Skeletal muscle tissue (tissue), 4 donors: ENCODE measurements around the gene GBE1. TPM values are rescaled to one million over a fixed set of nuclear protein-coding genes. Genes with fewer than 3 reads are reported as not detected.
"Not testable (repeated sequence)": the region's sequence is repeated elsewhere in the genome, so short reads cannot be mapped to it uniquely, and the experiment has no call there.

Experiments used
- H3K27ac ChIP-seq: one replicate; pipeline ENCODE4 v1.7.0; 2013; ENCODE audit warnings: mild to moderate bottlenecking, low read depth, low read length, inconsistent platforms
- H3K27me3 ChIP-seq, 3 donors: one replicate each; pipeline ENCODE4 v1.7.0; 2013; ENCODE audit warnings: low read length in 3 of 3; ENCODE audit not compliant: control insufficient read depth in 3 of 3, insufficient read depth in 3 of 3
- H3K36me3 ChIP-seq, 3 donors: one replicate each; pipeline ENCODE4 v1.7.0; 2013; ENCODE audit warnings: low read length in 3 of 3; ENCODE audit not compliant: control insufficient read depth in 3 of 3, insufficient read depth in 3 of 3
- H3K4me1 ChIP-seq, 3 donors: one replicate each; pipeline ENCODE4 v1.7.0; 2013; ENCODE audit warnings: low read length in 3 of 3, mild to moderate bottlenecking in 3 of 3; ENCODE audit not compliant: control insufficient read depth in 3 of 3, insufficient read depth in 3 of 3
- H3K4me3 ChIP-seq, 3 donors: one replicate each; pipeline ENCODE4 v1.7.0; 2013; ENCODE audit warnings: low read length in 3 of 3
- H3K9ac ChIP-seq, 3 donors: one replicate each; pipeline ENCODE4 v1.7.0; 2013; ENCODE audit warnings: low read length in 3 of 3, mild to moderate bottlenecking in 3 of 3, moderate library complexity in 2 of 3, low read depth in 1 of 3
- H3K9me3 ChIP-seq, 3 donors: one replicate each; pipeline ENCODE4 v1.7.0; 2013; ENCODE audit warnings: low read length in 3 of 3; ENCODE audit not compliant: control insufficient read depth in 3 of 3
- total RNA-seq: library from RNA; depleted of rRNA; stranded (reverse); fragments of >200 nt; gene quantifications from one replicate; pipeline ENCODE4 v1.2.3, GENCODE V29; 2014
- donor health status: Osteomylitis.

Gene GBE1
- total RNA-seq, 1 donor from 2014 or later: 26.1 TPM

DNA sequence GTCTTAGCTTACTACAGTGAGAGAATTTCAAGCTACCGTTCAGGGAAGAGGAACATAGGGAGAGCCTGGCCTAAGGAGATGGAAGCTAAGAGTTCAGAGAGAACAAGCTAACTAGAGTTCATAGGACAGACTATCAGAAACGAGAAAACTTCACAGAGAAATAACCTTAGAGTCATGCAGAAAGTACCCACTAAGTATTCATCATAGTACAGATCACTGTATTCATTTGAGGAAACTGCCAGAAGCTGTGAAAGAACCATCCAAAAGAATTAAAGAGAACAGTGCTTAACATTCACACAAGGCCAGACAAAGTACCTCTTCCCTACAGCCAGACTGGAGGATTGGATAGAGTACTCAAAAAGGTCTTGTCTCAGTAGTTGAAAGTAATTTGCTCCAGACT, 15.2 kb upstream of the GBE1 start:
- peaks cover 0 to 4% (median 2%) of the 10 kb centered on the region in 3 donors for H3K4me1 ChIP-seq
- no peak overlapping the region for H3K9ac ChIP-seq
- H3K9me3 ChIP-seq: no peaks in the 10 kb centered on the region
- no peaks in the 10 kb centered on the region for H3K27me3 ChIP-seq
- H3K36me3 ChIP-seq: no peaks in the 10 kb centered on the region
- no peak overlapping the region for H3K27ac ChIP-seq
- no peak overlapping the region for H3K4me3 ChIP-seq

DNA sequence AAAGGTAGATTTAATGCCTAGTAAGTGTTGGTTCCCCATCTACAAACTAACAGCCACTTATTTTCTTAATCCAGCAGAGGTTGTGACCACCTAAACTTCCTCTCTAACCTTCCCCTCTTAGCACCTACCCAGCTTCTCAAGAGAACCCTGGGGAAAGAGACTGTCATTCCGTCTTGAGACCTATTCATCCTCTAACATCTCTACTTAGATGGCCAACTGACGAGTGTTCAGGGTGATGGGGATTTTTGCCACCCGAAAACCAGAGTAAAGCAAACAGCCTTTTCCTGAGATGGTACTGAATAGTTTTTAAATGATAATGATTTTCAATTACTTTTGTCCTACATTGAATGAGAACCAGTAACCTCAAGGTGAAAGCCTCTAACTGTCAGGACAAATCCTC, 9.3 kb upstream of the GBE1 start:
- Histone ChIP-seq H3K9me3 (no peaks in the 10 kb centered on the region), H3K27ac (no peak overlapping the region), H3K27me3 (no peaks in the 10 kb centered on the region), H3K36me3 (no peaks in the 10 kb centered on the region), H3K9ac (no peak overlapping the region), H3K4me1 (no peaks in the 10 kb centered on the region), H3K4me3 (no peak overlapping the region)

DNA sequence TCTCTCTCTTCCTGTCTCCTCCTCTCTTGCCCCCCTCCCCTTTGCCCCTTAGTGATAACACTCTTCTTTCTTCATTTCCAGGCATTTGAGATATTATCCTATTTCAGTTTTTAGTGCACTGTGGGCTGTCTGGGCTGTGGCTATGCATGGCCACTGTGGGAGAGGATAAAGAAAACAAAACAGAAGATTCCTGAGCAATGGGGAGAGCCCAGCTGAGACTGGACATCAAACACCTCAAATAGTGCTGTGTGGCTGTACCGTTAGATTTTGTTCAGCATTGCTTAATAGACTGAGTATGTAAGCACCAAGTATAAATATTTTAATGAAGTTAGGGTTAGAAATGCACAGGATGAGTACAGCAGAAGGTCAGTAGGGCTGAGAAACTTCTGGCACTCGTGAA, 7.9 kb upstream of the GBE1 start:
- Histone ChIP-seq H3K9ac (no peak overlapping the region), H3K27ac (no peak overlapping the region), H3K4me3 (no peak overlapping the region), H3K27me3 (no peaks in the 10 kb centered on the region), H3K4me1 (peaks cover 0 to 4% (median 3%) of the 10 kb centered on the region in 3 donors), H3K36me3 (no peaks in the 10 kb centered on the region), H3K9me3 (no peaks in the 10 kb centered on the region)

GRCh38 chr3:81767250-81767859, 5.9 kb upstream of the GBE1 start:
- H3K4me1 ChIP-seq, H3K9me3 ChIP-seq, H3K27me3 ChIP-seq, H3K4me3 ChIP-seq, H3K36me3 ChIP-seq, H3K9ac ChIP-seq, H3K27ac ChIP-seq: not testable (repeated sequence)

- Histone ChIP-seq H3K4me3 (no peak overlapping the region), H3K27ac (no peak overlapping the region), H3K36me3 (no peaks in the 10 kb centered on the region), H3K9me3 (no peaks in the 10 kb centered on the region), H3K27me3 (no peaks in the 10 kb centered on the region), H3K4me1 (peaks cover 8 to 13% (median 8%) of the 10 kb centered on the region in 3 donors), H3K9ac (no peak overlapping the region)
Observed at GRCh38 chr3:81765400-81765799, 4.0 kb upstream of the GBE1 start.

- Histone ChIP-seq H3K9me3 (no peaks in the 10 kb centered on the region), H3K9ac (no peak overlapping the region), H3K4me3 (no peak overlapping the region), H3K4me1 (peaks cover 8 to 15% (median 13%) of the 10 kb centered on the region in 3 donors), H3K27ac (no peak overlapping the region), H3K36me3 (no peaks in the 10 kb centered on the region), H3K27me3 (no peaks in the 10 kb centered on the region)
Observed at GRCh38 chr3:81764665-81765064, 3.2 kb upstream of the GBE1 start.

DNA sequence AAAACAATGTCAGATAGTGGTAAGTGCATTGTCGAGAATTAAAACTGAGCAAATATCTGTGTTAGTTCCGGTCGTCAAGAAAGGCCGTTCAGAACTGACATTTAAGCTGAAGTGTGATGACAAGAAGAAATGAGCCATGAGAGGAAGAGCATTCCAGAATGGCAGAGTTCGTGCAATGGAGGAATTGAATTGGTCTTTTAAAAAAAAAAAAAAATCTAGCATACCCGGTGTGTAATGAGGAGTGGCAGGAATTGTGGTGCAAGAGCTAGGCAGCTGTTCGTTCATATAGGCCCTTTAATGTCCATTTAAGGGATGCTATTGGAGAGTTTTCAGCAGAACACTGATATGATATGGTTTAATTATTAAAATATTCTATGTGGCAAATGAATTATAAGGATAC, 2.6 kb upstream of the GBE1 start:
- Histone ChIP-seq H3K36me3 (no peaks in the 10 kb centered on the region), H3K4me1 (peaks cover 8 to 19% (median 17%) of the 10 kb centered on the region in 3 donors), H3K27ac (peak overlapping the region; percentile 92), H3K4me3 (no peak overlapping the region), H3K9ac (no peak overlapping the region), H3K27me3 (no peaks in the 10 kb centered on the region), H3K9me3 (no peaks in the 10 kb centered on the region)

GRCh38 chr3:81763001-81763400, 1.6 kb upstream of the GBE1 start:
- H3K4me1 ChIP-seq: peaks cover 11 to 29% (median 22%) of the 10 kb centered on the region in 3 donors
- no peak overlapping the region for H3K4me3 ChIP-seq
- H3K9me3 ChIP-seq: no peaks in the 10 kb centered on the region
- no peaks in the 10 kb centered on the region for H3K36me3 ChIP-seq
- peak overlapping the region; percentile 92 for H3K27ac ChIP-seq
- peak overlapping the region in 1 of 3 donors; percentile 28 for H3K9ac ChIP-seq
- H3K27me3 ChIP-seq: no peaks in the 10 kb centered on the region

- Histone ChIP-seq H3K27me3 (no peaks in the 10 kb centered on the region), H3K4me3 (peak overlapping the region; percentile 79 to 93 (median 80)), H3K9ac (peak overlapping the region; percentile 90 to 99 (median 91)), H3K9me3 (no peaks in the 10 kb centered on the region), H3K36me3 (peaks cover 0 to 2% (median 0%) of the 10 kb centered on the region in 3 donors), H3K27ac (peak overlapping the region; percentile 92), H3K4me1 (peaks cover 14 to 32% (median 28%) of the 10 kb centered on the region in 3 donors)
Observed at GRCh38 chr3:81761904-81762580, 597 bp upstream of the GBE1 start.

DNA sequence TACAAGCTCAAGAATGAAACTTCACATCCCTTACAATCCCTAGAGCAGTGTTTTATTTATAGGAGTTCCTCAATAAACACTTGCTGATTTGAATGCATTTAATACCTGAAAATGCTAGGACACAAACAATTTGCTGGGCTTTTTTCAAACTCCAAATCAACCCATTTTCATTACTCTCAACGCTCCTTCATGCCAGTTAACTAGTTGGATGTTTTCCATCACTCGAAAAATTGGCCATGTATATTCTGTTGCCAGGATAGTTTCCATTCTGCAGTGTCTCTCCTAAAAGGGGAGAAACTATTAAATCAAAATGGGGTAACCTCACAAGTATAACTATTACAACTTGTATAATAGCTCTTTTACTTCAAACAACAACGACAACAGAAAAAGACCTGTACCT, 1.2 kb downstream of the GBE1 start:
- peaks cover 16 to 38% (median 29%) of the 10 kb centered on the region in 3 donors for H3K4me1 ChIP-seq
- H3K4me3 ChIP-seq: peak overlapping the region; percentile 79 to 93 (median 80)
- peaks cover 0 to 4% (median 0%) of the 10 kb centered on the region in 3 donors for H3K36me3 ChIP-seq
- no peaks in the 10 kb centered on the region for H3K27me3 ChIP-seq
- H3K9me3 ChIP-seq: no peaks in the 10 kb centered on the region
- H3K27ac ChIP-seq: peak overlapping the region; percentile 92
- H3K9ac ChIP-seq: peak overlapping the region; percentile 90 to 99 (median 91)
